Stimulated activated CD8-positive, alpha-beta memory T cell treated with anti-CD3 and anti-CD28 coated beads, Interleukin-12 subunit alpha, Interleukin-12 subunit beta, amount 100 ng/mL, for 1 hour (primary cell): ENCODE data around the gene AQP12B.
"Not testable (repeated sequence)": the region's sequence is repeated elsewhere in the genome, so short reads cannot be mapped to it uniquely, and the experiment has no call there.

Source experiments
- DNase-seq: peaks from one replicate; pipeline ENCODE4 v3.0.0-alpha.2; 2020; ENCODE audit warnings: low read depth

Gene AQP12B

DNA sequence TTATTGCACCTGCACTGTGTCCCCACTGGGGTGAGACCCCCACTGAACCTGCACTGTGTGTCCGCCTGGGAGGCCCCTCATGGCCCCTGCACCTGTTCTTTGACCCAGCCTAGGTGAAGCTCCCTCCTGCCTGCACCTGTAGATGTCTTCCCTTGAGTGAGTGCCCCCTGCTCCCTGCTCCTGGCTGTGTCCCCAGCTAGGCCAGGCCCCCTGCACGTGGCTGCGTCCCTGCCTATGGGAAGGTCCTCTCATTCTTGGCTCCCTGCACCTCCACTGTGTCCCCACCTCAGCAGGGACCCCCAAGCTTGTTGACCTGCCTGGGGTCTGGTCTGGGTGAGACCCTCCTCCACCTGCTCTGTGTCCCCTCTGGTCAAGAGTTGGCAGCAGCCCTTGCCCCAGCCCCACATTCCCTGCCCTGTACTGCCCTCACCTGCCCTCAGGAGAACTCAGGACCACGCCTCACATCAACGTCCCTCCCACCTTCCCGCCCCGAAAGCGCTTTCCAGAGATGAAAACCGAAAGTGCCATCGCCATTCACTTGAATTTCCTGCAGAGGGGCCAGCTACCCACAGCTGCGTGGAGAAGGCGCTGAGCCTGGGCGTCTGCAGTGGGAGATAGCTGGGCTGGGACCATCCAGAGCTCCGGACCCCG lies 769 bp upstream of the AQP12B start:
- not testable (repeated sequence) for DNase-seq

DNA sequence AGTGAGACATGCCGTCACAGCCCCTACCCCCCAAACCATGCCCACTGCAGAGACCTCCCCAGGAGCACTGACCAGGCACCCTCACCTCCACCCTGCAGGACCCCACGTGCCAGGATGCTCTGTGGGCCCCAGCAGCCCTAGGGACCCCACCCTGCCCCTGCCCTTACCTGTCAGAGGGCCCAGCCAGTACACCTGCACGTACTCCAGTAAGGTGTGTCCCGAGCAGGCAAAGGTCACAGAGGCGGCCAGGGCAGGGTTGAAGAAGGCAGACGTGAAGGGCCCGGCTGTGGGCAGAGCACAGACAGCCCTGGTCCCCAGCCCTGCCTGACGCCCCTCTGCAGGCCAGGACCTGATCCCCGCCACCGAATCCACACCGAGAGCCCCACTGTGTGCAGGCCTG lies 2.5 kb downstream of the AQP12B start:
- DNase-seq = not testable (repeated sequence)

DNA sequence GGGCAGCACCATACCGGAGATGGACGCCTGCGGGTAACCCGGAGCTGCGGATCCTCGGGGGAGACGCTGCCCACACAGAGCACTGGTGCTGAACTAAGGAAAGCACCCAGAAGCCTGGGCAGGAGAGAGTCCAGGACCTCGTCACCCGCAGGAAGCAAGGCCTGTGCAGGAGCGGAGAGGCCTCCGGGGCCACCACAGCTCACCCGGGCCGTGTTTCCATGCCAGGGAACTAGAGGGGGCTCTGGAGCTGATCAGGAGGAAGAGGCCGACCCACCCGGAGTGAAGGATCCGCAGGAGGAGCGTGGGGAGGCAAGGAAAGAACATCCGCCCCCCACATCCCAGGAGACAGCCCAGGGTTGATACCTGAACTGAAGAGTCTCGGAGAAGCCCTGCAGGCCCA lies 3.8 kb downstream of the AQP12B start:
- not testable (repeated sequence) for DNase-seq

DNA sequence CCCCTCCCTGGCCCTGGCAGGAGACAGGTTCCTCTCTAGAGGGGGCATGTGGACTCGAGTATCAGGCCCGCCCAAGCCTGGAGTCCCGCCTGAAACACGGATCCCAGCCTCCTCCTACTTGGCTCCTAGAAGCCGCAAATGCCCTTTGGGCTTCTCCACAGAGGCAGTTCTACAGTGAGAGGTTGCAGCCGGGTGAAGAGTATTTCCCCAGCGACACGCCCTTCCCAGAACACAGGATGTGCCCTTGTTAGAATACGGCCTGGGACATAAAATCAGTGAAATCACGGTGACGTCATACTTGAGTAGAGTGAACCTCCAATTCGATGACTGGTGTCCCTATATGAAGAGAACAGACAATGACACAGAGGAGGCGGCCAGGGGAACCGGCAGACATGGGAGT lies 4.6 kb downstream of the AQP12B start:
- not testable (repeated sequence) for DNase-seq

DNA sequence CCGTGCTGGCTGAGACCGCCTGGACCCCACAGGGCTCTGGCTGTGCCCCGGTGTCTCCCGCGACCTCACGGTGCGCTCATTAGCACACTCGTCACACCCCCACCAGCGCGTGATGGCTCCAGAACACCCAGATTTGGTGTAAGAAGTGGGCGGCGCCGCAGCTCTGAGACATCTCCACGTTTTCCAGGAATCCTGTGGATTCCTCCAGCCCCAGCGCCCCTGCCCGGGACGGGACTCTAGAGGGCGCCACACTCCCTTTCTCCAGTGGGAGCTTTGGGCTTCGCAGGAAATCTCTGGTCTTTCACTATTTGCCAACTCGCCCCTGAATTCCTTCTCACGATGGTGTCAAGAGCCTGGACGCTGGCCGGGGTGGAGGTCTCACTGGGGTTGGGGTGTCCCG lies 7.3 kb downstream of the AQP12B start:
- DNase-seq = not testable (repeated sequence)

DNA sequence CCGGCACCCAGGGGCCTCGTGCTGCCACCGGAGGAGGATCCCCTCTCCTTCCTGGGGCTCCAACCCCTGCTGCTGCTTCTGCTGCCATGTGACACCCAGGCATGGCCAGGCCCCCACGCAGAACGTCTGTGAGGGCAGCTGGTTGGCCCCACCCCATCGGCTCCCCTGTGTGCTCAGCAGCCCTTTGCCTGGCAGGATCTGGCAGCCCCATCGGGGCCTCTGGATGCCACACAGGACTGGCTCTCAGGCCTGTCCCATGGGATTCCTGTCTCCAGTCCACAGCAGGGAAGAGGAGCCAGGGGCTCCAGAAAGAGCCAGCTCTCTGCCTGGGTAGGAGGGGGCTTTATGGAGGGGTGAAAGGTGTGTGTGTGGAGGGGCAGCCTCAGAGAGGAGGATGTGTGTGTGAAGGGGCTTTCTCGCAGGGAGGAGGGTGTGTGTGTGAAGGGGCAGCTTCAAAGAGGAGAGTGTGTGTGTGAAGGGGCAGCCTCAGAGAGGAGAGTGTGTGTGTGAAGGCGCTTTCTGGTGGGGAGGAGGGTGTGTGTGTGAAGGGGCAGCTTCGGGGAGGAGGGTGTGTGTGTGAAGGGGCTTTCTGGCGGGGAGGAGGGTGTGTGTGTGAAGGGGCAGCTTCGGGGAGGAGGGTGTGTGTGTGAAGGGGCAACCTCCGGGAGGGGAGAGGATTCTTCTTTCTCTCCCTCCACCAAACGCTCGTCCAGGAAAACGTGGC lies 8.1 kb downstream of the AQP12B start:
- not testable (repeated sequence) for DNase-seq

DNA sequence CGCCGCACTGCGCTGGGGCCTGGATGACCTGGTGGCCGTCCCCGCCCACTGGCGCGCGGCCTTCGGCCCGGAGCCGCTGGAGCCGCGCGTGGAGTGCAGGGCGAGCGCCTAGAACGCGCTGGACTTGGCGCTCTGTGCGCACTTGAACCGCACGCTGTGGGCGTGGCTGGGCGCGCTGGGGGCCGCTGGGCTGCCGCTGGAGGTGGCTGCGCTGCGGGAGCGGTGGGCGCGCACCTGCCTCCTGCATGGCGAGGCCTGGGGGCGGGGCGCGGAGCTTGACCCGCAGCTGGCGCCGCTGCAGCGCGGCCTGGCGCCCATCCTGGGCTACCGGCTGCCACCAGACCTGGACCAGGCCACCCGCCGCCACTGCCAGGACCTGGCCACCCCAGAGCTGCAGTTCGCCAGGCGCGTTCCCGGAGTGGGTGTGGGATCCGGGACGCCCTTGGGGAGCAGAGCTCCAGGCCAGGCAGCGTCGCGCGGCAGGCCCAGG lies 9.9 kb downstream of the AQP12B start:
- no peak for DNase-seq

DNA sequence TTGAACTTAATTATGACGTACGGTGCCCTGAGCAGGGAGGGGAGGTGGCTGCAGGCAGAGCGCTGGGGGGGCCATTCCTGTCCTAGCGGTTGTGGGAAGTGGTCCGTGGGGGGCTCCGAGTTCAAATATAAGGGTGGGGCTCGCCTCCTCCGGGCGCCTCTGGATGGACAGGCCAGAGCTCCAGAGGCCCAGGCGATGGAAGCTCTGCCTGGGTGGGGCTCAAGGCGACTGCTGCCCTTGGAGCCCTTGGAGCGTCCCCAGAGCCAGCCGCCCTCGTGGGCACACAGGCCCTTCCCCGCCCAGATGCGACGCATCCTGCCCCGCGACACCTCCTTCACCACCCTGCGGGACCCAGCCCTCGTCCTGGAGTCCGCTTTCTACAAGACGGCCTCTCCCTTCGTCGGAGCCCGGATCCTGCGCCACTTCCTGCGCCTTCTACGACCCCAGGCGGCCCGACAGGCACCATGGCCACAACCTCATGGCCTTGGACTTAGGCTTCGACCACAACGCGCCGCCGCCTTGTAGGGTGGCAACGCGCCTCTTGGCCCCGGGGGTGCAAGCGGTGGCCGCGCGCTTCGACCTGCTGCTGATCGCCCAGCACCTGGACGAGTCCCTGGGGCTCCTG lies 10.5 kb downstream of the AQP12B start:
- no peak for DNase-seq

DNA sequence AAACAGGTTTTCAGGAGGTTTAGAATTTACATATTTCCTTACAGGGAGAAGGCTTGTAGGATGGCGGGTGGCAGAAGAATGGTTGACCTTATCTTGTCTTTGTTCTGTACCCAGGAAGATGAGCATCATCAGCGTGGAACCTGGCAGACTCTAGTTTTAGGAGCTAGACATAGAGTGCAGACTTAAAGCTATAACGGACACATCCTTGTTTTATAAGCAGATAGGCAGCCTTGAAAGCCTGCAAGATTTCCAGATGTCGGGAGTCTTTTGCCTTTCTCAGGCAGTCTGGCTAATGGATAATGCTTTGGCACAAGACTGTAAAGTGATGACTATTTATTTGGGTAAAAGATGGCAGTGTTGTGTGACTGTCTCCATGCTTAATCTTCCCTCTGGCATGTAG lies 11.7 kb downstream of the AQP12B start:
- DNase-seq = no peak

DNA sequence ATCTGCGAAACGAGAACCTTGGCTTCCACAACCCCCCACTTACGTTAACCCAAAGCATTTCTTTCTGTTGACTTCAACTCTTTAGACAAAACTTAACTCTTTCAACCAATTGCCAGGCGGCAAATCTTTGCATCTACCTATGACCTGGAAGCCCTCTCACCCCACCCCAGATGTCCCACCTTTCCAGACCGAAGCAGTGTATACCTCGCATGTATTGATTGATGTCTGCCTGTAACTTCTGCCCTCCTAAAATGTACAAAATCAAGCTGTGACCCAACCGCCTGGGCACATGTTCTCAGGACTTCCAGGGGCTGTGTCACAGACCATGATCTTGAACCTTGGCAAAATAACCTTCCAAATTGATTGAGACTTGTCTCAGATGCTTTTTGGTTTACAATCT lies 12.3 kb downstream of the AQP12B start:
- DNase-seq = no peak

DNA sequence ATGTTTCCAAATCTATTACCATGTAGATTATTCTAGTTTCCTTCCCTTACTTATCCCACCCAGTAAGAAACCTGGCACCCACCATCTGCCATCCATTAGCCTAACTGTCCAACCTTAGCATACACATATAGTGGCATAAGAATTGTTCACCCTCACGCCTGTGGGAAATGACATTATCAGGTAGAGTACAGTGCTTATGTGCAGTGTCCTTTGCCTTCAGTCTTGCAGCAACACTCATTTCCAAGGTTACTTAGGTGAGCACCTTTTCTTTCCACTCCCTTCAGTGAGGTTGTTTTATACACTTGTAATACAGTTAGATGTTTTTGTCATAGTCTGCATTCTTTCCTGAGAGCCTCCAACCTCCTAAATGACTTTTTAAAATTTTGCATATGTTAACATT lies 18.1 kb downstream of the AQP12B start:
- no peak for DNase-seq

DNA sequence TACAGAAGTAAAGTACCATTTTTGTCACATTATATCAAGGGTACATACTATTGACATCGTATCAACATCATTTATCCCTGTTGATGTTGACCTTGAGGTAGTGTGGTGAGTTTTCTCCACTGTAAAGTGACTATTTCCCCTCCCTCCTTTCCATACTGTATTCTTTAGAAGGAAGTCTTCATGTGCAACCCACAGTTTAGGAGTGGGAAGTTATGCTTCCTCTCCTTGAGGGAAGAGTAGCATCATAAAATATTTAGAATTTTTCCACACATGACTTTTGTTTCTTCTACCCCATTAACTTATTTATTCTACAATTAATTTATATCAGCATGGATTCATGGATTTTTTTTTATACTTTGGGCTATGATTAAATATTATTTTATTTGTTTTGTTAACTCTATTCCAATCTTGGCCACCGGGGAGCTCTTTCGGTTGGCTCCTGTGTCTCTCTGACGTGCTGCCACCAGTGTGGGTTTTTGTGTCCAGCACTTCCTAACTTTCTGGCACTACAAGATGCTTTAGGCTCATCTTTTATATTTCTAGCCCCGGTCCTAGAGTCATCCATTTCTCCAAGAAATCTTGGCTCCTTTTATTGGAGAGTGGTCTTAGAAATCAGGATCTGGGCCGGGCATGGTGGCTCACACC lies 19.0 kb downstream of the AQP12B start:
- DNase-seq = no peak

DNA sequence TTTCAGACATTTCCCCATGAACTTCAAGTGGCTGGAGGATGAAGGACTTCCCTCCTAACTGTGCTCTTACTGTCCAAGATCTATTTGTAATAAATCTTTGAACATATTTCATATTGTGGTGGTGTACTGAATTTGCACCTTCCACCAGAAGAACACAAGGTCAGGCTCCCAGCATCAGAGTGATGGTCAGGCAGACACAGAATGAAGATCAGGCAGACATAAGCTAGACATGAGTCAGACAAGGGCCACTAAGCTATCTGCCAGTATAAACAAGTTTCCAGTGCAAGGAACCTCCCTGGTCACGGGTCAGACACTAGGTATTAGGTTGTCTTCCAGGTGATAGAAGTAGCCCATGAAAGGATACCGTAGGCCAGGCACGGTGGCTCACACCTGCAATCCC lies 20.0 kb downstream of the AQP12B start:
- DNase-seq = no peak

DNA sequence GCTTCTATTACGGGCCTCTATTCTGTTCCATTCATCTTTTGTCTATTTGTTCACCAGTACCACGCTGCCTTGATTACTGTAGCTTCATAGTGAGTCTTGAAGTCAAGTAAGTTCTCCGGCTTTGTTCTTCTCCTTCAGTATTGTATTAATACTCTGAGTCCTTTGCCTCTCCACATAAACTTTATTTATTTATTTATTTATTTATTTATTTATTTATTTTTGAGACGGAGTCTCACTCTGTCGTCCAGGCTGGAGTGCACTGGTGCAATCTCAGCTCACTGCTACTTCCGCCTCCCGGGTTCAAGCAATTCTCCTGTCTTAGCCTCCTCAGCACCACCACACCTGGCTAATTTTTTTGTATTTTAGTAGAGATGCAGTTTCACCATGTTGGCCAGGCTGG lies 22.8 kb downstream of the AQP12B start:
- DNase-seq = not testable (repeated sequence)

DNA sequence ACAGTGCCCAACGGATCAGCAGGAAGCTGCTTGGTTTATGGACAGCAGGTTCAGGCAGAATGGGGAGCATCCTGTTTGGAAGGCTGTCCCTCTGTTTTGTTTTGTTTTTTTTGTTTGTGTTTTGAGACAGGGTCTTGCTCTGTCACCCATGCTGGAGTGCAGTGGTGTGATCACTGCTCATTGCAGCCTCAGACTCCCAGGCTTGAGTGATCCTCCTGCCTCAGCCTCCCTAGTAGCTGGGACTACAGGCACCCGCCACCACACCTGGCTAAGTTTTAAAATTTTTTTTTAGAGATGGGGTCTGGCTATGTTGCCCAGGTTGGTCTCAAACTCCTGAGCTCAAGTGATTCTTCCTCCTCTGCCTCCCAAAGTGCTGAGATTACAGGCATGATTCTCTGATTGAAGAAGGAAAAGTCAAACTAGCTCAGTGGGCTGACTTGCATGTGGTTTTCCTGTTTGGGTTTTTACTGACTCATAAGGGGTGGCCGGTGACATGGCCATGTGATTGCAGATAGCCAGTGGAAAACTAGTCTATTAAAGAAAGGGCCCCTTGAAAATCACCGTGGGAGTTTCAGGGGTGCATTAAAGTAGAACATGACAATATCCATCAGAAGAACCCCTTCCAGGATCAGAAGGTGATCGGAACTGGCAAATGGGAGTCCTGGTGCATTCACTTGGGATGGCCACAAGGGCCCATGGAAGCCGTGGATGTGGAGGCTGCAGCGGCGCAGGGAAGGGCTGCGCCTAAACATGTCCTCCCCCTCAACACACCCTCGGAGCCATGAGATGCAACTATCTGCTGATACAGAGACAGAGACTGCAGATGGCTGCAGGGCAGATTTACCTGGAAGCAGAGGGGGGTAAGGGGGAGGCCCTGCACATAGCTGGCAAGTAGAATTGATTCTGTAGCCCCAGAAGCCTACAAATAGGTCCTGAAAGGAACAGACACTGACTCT lies 26.5 kb downstream of the AQP12B start:
- no peak for DNase-seq

DNA sequence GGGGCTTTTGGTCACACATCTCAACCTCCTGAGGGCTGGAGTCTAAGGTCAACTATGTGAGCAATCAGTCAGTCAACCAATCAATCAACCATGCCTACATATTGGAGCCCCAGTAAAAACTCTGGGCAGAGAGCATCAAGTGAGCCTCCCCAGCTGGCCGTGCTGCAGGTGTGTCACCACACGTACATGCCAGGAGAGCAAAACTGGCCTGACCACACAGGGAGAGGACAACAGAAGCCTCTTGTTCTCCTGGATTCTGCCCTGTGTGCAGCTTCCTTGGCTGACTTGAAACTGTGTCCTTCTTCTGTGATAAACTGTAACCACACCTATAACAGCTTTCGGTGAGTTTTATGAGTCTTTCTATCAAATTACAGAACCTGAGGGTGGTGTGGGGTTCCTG lies 31.5 kb downstream of the AQP12B start:
- no peak for DNase-seq

DNA sequence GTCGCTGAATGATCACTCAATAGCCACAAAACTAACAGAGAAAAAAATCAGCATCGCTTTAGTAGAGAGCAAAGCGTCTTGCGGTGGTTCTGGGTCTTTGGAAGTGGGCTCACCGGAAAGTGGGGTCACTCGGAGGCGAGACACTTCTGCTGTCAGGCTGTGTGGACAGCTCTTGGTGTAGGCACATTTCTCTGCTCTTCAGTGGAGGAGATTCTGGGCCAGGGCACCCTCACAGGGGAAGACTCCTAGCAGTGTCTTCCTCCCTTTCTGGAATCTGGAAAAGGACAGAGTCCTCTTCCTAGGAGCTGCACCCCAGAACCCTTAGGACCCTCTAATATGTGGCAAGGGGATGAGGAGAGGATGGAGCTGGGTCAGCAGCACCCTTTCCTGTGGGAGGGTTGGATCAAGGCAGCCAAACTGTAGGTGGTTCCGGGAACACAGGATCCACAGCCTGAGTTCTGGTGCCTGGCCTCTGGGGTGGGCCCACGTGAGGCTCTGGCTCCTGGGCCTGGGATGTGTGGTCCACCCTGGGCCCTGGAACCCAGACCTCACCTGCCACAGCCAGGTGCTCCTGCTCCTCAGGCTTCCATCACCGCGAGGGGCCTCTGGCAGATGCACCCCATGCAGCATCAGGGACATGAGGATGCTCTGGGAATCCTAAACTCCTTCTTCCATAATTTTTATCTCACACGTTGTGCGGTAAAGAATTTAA lies 32.3 kb downstream of the AQP12B start:
- DNase-seq = no peak

DNA sequence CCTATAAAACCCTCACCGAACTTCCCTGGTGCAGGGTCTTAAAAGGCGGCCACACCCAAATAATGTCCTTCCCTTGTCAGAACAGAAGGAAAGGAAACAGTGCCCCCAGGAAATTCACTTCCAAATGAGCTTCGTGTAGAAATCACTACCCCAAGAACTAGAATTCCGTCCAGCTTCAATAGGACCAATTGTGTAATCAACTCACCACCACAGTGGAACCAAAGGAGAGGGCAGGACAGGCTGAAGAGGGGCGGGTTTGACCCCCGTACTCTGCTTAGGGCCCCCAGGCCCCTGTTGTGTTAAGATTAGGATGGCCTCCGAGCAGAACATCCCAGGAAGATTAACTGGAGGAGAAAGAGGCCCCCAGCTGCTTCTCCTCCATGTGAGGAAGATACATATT lies 33.4 kb downstream of the AQP12B start:
- no peak for DNase-seq

DNA sequence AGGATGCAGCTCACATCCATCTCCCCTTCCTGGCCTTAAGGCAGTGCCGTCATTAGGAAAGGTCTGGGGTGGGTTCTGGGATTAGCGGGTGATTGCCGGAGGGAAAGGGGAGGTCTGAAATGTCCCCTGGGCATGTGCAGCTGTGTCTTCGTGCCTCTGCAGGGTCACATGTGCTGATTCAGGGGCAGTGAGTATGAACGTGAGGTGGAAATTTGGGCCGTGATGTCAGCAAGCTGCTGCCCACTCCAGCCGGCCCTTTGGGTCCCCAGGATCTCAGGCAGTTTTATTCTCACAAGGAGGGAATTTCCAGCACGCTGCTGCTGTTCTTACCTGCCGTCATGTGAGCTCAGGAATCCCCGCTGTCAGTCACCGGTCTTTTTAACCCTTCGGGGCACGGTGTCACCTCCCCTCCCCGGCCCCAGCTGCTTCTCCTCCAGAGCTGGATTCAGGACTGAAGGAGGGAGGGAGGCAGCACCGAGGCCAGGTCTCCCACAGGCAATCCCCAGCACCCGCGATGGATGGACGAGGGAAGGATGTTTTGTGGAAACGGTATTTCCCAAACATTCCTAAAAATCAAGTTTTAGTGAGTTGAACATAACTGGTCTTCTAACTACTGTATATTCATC lies 33.9 kb downstream of the AQP12B start:
- DNase-seq = no peak

DNA sequence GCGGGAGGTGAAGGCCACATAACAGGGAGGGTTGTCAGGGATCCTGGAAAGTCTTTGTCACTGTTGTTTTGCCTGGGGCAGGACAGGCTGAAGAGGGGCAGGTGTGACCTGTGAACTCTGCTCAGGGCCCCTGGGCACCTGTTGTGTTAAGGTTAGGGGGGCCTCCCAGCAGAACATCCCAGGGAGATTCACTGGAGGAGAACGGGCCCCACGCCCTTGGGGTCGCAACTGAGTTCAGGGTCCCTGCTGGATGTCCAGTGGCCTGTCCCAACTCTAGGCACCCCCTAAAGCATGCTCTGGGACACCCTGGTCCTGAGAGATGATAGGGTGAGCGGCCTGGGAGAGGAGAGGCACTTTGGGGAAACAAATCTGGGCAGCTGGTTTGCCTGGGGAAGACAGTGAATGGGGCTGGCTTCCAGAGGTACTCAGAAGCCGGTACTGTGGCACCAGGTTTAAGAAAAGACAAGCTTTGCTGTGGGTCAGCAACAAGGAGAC lies 34.5 kb downstream of the AQP12B start:
- DNase-seq = no peak
